Hippocampal formation (tissue), 2 donors: ENCODE data around the gene TAS2R41.

ENCODE experiments used
- DNase-seq, 2 donors: peaks; one replicate each; lab custom pipeline; 2025; lab: John Stamatoyannopoulos, UW

The TAS2R41 gene

GRCh38 chr7:143493751-143494150 is 16.1 kb downstream of the TAS2R41 start:
- no peak for DNase-seq

- no peak for DNase-seq
Measured at GRCh38 chr7:143494622-143495021, 16.9 kb downstream of the TAS2R41 start.

- DNase-seq = no peak
Measured at GRCh38 chr7:143495851-143496250, 18.2 kb downstream of the TAS2R41 start.

- DNase-seq = no peak
Measured at GRCh38 chr7:143496263-143496662, 18.6 kb downstream of the TAS2R41 start.

GRCh38 chr7:143497008-143497795 is 19.5 kb downstream of the TAS2R41 start:
- DNase-seq = no peak

GRCh38 chr7:143499246-143499645 is 21.6 kb downstream of the TAS2R41 start:
- no peak for DNase-seq

- no peak for DNase-seq
Measured at GRCh38 chr7:143499743-143500348, 22.2 kb downstream of the TAS2R41 start.

- no peak for DNase-seq
Measured at GRCh38 chr7:143503261-143503660, 25.6 kb downstream of the TAS2R41 start.

- DNase-seq = no peak
Measured at GRCh38 chr7:143504215-143504936, 26.7 kb downstream of the TAS2R41 start.

- no peak for DNase-seq
Measured at GRCh38 chr7:143504937-143505297, 27.2 kb downstream of the TAS2R41 start.

GRCh38 chr7:143505838-143506237 is 28.2 kb downstream of the TAS2R41 start:
- no peak for DNase-seq

GRCh38 chr7:143507094-143507518 is 29.4 kb downstream of the TAS2R41 start:
- DNase-seq = no peak

GRCh38 chr7:143507534-143508055 is 29.9 kb downstream of the TAS2R41 start:
- DNase-seq = no peak

- DNase-seq = no peak
Measured at GRCh38 chr7:143510854-143511592, 33.4 kb downstream of the TAS2R41 start.

- no peak for DNase-seq
Measured at GRCh38 chr7:143511593-143512047, 33.9 kb downstream of the TAS2R41 start.

GRCh38 chr7:143512488-143513340 is 35.0 kb downstream of the TAS2R41 start:
- DNase-seq = no peak

- DNase-seq = no peak
Measured at GRCh38 chr7:143514487-143514886, 36.8 kb downstream of the TAS2R41 start.

GRCh38 chr7:143514995-143515735 is 37.5 kb downstream of the TAS2R41 start:
- DNase-seq = no peak

GRCh38 chr7:143516981-143517380 is 39.3 kb downstream of the TAS2R41 start:
- no peak for DNase-seq

GRCh38 chr7:143518521-143518920 is 40.8 kb downstream of the TAS2R41 start:
- DNase-seq = no peak
